NCI-H2171 (cell line): ENCODE measurements around the gene NEO1.

Experiments
- DNase-seq: peaks from one replicate; lab custom pipeline; 2025; lab: John Stamatoyannopoulos, UW

NEO1 gene

GRCh38 chr15:73354241-73354640 lies 302.0 kb downstream of the NEO1 start:
- no peak for DNase-seq
